ENCODE results near the gene R3HDM2.

DNA sequence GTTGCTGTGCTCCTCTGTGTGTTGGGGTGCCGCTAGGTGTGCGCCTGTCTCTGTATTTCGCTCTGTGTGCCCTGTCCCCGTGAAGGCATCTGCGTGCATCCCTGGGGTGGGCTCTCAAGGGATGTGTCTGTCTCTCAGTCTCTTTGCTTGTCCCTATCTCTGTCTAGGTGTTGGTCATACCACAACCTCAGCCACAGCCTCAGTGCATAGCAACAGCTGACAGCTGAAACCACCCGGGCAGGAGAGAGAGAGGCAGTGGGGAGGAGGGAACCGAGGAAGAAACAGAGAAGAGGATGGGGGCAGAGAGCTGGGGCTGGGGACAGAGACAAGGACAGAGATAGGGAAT is 215.2 kb downstream of the R3HDM2 start:
- no peak for TF ChIP-seq EP300 (IDR thresholded peaks at IDR 0.05)
- no peak for TF ChIP-seq POLR2A (IDR thresholded peaks at IDR 0.05; ENCODE audit: low read depth)
- TF ChIP-seq, protein P1, sequence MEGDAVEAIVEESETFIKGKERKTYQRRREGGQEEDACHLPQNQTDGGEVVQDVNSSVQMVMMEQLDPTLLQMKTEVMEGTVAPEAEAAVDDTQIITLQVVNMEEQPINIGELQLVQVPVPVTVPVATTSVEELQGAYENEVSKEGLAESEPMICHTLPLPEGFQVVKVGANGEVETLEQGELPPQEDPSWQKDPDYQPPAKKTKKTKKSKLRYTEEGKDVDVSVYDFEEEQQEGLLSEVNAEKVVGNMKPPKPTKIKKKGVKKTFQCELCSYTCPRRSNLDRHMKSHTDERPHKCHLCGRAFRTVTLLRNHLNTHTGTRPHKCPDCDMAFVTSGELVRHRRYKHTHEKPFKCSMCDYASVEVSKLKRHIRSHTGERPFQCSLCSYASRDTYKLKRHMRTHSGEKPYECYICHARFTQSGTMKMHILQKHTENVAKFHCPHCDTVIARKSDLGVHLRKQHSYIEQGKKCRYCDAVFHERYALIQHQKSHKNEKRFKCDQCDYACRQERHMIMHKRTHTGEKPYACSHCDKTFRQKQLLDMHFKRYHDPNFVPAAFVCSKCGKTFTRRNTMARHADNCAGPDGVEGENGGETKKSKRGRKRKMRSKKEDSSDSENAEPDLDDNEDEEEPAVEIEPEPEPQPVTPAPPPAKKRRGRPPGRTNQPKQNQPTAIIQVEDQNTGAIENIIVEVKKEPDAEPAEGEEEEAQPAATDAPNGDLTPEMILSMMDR (IDR thresholded peaks at IDR 0.05), result no peak
- no peak for TF ChIP-seq POLR2AphosphoS5 (IDR thresholded peaks at IDR 0.05)

Measured in esophagus muscularis mucosa (tissue), 4 donors.